Mesenteric fat pad (tissue), 1 donor: Measurements from ENCODE around the gene AUH. TPM values are rescaled to one million over a fixed set of nuclear protein-coding genes. Genes with fewer than 3 reads are reported as not detected.

ENCODE experiments used
- DNase-seq: peaks from one replicate; pipeline ENCODE4 v3.0.0-alpha.2; 2020; ENCODE audit warnings: low spot score
- total RNA-seq: library from RNA; stranded (reverse); fragmentation: NEBNext Ultra II Directional; extraction: Animal tissue kit (Norgen Biotek cat#: 25700); gene quantifications from one replicate; pipeline ENCODE4 v1.2.1, GENCODE V29; 2021
- donor health status: DM: yes; HTN: yes; CAD: no.

AUH gene
- total RNA-seq, 1 donor from 2014 or later, result 21.9 TPM

DNA sequence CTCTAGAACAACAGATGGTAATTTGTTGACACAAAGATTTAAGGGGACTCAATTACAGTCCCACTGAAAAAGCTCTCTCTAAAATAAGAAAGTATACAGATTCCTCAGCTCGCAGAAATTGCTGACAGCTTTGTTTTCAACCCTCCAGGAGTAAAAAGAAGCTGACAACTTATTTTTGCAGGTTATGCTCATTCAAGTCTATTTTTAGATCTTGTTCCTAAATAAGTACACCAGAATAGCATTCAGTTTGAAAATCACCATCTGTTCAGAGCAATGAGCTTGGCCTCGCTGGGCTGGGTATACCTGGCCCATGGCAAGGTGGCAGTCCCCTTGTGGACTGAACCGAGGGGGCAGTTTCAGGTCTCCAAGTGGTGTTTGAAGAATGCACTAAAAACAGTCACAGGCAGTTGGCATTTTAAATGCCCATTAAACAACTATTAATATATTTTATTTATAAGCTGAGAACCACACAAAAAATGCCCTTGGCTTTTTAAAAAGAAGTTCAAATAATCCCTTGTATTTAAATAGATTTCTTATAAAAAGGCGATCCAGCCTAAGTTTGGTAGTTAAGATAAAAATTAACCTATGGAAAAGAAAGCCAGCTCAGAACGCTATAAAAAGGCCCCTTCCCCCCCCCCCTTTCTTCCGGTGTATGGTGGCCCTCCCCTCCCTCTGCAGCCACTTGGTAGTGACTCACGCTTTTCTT, 169.2 kb downstream of the AUH start:
- no peak for DNase-seq

GRCh38 chr9:91191411-91192380, 170.0 kb downstream of the AUH start:
- DNase-seq, result no peak

- no peak for DNase-seq
These were observed 171.7 kb downstream of the AUH start for GRCh38 chr9:91190062-91190461.

DNA sequence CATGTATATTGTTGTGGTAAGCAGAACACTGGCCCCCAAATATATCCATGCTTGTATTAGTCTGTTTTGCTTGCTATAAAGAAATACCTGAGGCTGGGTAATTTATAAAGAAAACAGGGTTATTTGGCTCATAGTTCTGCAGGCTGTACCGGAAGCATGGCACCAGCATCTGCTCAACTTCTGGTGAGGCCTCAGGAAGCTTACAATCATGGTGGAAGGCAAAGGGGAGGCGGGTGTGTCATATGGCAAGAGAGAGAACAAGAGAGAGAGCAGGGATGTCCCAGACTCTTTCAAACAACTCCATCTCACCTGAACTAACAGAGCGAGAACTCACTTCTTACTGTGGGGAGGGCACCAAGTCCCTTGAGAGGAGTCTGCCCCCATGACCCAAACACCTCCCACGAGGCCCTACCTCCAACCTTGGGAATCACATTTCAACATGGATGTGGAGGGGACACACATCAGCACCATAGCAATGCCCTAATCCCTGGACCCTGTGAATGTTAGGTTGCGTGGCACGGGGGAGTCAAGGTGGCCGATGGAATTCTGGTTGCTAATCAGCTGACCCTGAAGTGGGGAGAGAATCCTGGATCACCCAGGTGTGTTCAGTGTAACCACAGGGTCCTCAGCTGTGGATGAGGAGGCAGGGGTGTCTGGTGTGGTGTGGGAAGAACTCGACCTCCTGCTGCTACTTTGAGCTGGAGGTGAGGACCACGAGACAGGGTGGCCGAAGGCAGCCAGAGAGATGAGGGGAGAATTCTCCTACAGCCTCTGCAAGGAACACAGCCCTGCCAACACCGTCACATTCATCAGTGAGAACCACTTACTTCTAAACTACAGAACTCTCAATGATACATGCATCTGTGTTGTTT, 172.8 kb downstream of the AUH start:
- no peak for DNase-seq

- no peak for DNase-seq
These were observed 173.8 kb downstream of the AUH start for GRCh38 chr9:91187965-91188344.

DNA sequence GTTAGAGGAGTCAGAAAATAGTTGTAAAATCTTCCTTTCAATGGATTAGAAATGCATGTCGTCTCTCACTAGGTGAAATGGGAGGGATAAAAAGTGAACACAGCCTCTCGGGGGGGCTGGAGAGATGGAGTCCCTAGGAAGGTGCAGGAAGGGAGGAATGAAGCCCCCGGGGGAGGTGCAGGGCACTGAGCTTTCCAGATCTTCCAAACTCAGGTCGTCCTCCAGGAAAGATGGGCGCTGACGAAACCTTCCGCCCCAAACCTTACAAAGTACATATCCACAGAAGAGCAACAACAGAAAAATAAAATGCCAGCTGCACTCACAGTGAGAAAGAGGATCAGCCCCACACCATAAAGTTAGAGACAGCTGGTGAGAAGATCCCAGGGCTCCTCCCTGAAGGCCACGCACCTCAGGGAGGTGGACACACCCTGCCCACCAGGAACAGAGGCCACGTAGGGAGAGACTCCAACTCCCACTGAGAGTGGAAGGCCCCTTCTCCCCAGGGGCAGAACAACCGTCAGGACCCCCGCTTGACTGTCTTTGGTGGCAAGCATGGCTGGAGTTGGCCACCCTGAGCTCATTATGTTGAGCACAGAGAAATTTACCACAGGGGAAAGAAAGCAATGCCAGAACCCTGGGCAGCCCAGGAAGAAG, 174.3 kb downstream of the AUH start:
- no peak for DNase-seq

DNA sequence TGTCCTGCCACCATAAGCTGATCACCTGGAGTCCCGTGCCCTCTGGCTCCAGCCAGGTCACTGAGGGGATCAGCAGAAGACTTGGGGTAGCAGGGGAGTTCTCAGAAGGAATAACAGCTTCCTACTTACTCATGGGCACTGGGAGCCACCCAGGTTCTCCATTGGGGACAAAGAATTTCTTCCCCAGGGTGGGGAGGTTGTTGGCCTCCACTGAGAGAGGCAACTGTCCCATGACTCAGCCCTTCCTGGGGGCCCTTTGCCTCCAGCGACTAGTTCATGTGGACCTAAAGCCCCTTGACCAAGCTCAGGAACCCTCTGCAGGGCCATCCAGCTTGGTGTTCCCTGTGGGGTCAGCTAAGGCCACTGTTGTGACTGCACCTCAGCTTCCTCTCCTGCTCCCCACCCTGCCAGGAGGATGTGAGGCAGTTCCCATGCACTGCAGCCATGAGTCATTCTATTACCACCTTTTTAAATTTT, 175.0 kb downstream of the AUH start:
- no peak for DNase-seq

DNA sequence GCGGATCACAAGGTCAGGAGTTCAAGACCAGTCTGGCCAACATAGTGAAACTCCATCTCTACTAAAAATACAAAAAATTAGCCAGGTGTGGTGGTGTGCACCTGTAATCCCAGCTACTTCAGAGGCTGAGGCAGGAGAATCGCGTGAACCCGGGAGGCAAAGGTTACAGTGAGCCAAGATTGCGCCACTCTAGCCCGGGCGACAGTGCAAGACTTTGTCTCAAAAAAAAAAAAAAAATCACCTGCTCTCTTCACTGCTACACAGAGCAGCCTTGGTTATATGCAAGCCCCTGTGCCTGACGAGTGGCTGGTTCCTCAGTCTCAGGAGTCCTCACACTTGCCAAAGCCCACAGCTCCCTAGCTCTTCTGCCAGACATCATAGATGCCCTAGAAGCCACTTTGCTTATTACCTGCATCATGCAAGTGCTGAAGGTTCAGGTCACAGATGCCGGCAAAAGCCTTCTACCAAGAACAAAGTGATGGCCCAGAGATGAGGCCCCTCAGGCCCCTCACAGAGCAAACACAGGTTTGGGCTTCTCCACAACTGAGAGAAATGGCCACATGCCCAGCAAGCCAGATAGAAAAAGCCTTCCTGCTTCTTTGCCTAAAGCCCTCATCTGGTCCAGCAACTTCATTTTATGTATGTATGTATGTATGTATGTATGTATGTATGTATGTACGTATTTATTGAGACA, 176.4 kb downstream of the AUH start:
- no peak for DNase-seq

DNA sequence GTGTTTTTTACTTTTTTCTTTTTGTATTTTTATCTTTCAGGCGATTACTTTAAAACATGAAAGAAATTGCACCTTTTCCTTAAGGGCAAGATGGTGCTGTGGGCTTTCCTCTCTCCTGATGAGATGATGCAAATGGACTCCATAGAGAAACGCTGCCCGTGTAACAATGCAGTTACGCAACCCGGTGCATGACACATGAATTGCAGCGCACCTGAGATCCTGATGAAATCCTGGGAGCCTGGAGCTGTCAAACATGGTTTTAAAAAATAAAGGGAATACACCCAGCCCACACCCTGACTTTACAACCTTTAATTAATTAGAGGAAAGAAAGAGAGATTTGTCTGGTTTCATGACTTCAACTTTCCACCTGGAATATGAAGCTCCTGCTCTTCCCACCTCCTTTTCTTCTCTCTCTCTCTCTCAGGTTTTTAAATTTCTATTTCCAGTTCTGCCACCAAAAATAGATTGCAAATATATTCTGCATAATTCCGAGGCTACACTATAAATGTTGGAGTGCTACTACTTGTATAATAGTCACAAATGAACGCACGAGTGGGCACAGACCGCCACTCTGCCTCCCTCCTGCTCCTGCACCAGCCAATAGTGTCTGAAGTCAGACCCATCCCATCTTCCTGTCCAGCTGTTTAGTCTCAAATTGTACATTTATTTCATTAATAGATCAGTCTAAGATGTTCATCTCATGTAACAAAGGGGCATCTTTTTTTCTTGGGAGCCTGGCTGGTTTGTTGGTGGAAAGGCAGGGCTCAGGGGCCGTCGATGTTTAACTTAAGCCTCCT, 179.1 kb downstream of the AUH start:
- DNase-seq, result no peak

- no peak for DNase-seq
These were observed 180.2 kb downstream of the AUH start for GRCh38 chr9:91181541-91181940.

DNA sequence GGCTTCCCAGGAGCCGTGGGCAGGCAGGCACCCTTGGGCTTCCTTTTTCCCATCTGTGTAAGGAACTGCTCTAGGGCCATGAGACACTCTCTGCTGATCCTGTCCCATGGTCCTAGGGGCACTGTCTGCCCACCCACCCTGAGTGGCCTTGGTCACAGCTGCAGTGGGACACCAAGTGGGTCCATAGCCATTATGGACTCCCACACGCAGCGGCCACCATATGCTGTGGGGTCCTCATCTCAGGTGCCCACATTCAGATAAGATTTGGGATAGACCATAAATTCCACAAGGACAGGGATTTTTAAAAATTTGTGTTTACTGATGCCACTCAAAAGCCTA, 180.8 kb downstream of the AUH start:
- DNase-seq, result no peak

DNA sequence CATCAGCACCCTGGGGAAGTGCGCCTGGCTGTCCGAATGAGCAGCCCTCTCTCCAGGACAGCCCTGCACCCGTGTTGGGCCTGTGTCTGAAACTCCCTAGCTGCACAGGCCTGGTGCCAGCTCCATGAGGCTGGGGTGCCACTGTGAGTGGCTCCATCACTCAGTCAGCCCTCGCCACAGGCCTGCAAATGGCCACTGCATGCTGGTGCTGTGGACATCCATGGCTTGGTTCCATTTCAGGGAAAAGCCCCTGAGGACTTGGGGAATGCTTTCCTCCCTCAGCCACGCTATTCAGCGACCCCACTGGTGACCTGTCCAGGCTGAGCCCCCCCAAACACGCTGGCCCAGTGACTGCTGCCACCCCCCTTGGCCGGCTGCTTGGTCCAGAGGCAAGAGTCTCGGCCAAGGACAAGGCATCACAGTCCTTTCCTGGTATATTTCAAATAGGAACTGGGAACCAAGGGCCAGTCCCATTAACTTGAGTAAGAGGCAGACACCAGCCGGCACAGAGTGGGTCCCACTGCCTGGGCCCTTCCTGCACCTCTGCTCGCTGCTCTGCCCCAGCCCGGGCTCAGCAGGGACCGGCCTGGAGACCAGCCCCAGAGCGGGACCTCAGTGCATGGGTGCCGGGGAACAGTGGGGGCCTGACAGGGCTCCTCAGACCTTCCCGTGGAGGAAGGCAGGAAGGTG, 181.3 kb downstream of the AUH start:
- no peak for DNase-seq

GRCh38 chr9:91179237-91180138, 182.2 kb downstream of the AUH start:
- DNase-seq, result no peak

DNA sequence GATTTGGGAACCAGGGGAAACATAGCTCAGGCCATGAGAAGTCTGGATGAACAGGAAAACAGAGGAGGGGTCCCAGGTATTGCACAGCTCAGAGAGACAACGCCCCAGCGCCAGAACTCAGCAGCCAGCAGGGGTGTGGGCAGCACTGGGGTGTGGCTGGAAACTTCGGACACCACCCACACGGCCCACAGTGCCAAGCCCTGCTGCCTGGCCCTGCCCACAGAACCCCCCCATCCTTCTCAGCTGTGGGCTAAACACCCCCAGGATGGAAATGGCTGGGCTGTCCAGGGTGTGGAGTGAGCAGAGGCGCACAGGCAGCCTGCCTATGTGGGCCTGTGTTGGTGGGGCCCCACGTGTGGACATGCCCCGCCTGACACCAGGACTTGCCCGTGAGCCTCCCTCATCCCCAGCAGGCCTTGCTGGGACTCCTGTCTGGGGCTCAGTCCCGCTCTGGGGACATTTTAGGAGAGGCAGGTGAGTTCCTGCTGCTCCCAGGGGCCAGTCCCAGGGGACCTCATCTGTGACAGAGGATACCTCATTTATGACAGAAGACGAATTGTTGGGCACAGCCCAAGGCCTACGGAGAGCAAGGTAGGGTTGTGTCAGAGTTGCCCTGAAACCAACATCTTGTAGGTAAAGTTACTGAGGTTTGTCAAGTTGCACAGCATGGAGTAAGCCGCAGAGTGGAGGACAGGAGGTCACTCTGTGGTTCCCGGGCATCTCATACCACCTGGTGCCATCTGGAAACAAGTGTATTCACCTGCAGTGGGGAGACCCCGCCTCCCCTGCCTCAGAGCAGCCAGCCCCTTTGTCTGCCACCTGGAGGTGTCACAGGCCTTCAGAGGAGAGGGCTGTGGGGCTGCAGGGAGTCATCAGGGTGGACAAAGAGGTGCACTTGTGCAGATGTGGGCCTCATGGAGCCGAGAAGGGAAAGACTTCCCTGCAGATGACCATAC, 183.2 kb downstream of the AUH start:
- no peak for DNase-seq

- no peak for DNase-seq
These were observed 183.9 kb downstream of the AUH start for GRCh38 chr9:91177661-91178280.

GRCh38 chr9:91177081-91177480, 184.6 kb downstream of the AUH start:
- no peak for DNase-seq
